NCI-H82 (cell line): ENCODE results near the gene SIMC1.
"Not testable (repeated sequence)": the region's sequence is repeated elsewhere in the genome, so short reads cannot be mapped to it uniquely, and the experiment has no call there.

Source experiments
- DNase-seq: peaks from one replicate; lab custom pipeline; 2025; lab: John Stamatoyannopoulos, UW

The SIMC1 gene

DNA sequence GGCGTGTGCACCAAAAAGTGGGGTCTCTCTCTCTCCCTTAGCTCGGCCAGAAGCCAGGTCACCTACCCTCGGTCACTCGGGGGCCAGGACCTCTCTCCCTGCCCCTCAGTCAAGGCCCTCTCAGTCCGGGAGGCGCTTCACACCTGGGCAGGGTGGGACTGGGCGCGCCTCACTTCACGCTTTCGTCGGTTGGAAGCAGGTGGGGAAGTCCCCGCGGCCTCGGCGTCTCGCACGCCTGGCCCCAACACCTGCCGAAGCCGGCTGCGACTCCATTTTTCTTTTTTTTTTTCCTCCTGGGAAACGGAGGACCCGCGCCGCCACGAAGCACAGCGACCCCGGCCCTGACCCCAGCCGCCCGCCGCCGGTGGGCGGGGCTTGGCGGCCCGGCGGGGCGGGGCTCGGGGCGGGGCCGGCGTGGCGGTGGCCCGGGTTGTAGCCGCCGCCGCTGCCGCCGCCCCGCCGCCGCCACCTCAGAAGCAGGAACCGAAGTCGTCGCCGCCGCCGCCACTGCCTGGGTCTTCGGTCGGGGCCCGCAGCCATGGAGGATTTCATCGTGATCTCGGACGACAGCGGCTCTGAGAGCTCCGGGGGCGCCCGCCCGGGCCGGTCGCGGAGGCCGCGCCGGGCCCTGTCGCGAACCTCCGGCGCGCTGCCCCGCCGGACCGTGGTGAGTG lies at the start of gene SIMC1:
SIMC1 (plus strand) TSS at position 454 of the 674 bp plus-strand sequence; CDS start at position 539, 85 bp downstream.
- DNase-seq = not testable (repeated sequence)

DNA sequence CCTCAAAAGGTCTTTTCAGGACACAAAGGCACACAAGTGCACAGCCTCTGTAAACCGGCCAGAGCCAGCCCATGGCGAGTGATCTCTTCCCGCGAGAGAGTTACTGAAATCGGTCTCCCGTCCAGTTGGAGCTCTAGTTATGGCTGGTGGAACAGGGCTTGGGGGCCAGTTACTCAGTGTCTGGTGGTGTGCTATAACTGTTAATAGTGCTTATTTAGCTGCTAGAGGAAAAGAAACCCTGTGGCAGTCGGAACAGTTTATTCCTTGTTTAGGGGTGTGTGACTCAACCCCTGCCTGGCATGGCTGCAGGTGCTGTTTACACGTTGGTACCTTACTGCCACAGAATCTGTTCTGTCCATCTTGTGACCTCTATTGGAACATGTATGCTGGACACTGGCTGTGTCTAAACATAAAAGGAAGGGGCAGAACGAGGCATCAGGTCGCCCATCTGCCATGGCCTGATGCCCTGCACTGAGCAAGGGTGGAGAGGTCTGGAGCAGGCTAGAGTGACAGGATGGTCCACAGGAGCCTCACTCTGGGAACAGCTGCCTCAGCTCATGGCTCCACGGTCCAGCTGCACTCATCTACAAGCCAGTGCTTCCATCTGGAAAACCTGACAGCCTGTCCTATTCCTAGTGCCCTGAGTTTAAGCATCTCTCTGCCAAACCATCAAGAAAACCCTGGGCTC lies 49.6 kb upstream of the SIMC1 start:
- DNase-seq = no peak

DNA sequence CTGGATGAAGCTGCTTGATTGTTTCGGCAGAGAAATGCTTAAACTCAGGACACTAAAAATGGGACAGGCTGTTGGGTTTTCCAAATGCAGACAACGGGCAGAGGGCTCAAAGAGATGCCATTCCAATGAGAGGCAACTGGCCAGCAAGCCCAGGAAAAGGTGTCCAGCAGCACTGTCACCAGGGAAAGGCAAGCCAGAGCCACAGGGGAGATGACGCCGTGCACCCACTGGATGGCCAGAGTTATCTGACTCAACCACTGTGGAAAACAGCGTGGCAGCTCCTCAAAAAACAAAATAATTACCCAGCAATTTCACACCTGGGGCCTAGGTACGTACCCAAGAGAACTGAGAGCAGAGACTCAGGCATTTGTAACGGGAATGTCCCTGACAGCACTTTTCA lies 48.4 kb upstream of the SIMC1 start:
- DNase-seq = no peak

GRCh38 chr5:176190886-176191755 lies 47.1 kb upstream of the SIMC1 start:
- no peak for DNase-seq

- DNase-seq = no peak
Observed at GRCh38 chr5:176192094-176192721, 46.0 kb upstream of the SIMC1 start.

DNA sequence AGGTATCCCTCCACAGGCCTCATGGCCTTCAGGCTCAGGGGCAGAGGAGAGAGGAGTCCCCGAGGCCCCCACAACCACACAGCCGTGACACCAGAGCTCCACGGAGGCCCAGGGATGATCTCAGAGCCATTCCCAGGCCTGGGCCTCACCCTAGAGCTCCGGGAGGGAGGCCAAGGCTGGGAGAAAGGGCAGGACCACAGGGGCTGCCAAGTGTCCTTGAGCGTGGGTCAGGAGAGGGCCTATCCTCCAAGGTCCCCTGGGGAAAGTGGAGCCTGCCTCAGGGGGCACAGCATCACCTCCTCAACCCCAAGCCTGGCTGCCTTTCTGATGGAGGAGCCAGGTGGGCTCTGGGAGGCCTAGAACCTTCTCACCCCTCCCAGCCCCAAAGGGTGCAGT lies 45.5 kb upstream of the SIMC1 start:
- DNase-seq = not testable (repeated sequence)

- not testable (repeated sequence) for DNase-seq
Observed at GRCh38 chr5:176193636-176194035, 44.6 kb upstream of the SIMC1 start.

- not testable (repeated sequence) for DNase-seq
Observed at GRCh38 chr5:176194238-176195083, 43.8 kb upstream of the SIMC1 start.

GRCh38 chr5:176195084-176195413 lies 43.2 kb upstream of the SIMC1 start:
- not testable (repeated sequence) for DNase-seq

DNA sequence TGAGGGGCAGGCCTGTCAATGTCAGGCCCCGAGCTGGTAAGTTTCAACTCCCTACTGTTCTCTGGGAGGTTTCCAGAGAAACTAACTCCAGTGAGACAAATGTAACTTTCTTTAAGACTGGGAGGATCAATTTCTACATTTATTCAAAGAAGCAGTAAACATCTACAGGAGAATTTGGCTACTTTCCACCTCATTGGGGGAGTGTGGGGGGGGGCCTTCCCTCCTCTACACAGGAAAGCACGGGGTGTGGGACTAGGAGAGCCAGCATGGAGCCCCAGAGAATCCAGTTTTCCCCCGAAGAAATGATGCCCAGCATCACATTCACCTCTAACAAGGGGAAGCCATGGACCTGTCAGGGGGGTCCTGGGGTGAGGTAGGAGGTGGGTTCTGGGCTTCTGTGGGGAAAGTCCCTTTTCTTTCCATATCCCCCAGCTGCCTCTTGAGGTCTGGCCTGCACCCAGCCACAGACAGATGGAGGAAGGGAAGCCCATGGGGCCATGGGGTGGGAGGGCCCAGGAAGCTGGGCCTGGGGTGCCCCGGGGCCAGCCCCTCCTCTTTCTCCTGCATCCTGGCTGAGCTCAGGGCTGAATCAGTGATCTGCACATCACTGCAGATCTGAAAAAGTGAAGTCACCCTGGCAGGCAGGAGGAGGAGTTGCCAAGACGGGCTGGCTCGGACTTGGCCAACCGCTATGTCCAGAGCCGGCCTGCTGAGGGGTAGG lies 42.6 kb upstream of the SIMC1 start:
- not testable (repeated sequence) for DNase-seq

DNA sequence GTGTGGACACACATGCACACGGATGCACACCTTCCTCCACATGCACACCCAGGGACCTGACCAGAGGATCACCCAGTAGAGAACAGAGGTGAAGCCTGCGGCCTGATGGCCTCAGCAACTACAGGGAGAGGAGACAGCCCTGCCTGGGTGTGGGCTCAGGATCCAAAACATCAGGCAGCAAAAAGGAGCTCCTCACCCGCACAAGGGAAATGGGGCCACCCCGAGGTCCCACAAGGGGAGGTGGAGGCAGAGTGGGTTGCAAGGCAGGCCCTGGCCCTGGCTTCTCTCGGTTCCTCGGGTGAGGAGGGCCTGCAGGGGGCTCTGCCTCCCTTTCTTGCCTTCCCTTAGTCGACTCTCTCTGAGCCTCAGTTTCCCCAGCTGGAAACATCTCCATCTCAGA lies 41.4 kb upstream of the SIMC1 start:
- not testable (repeated sequence) for DNase-seq

DNA sequence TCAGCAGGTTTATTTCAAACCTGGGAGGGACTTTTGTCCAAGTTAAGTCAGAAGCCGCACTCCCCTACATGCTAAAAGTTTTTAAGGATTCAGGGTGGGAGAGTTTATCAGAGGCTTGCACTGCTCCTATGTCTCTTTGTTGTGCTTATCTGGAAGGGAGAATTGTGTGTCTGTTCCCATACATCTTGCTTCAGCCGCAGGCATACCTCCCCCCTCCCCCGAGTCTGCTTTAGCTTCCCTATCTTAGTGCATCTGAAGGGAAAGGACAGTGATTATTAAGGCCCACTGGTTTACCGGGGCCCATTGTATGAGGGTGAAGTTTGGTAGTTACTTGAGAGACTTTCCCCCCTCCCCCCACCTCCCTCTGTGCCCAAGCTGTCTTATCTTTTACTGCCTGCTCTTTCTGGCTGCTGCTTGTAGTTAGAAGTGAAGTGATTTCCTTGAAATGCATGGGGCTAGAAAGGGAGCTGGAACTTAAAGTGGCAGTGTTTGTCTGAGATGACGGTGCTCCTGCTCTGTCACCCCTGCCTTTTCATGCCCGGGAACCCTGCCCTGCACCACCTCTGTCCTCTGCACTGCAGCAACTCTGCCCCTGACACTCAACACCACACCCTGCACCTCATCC lies 40.9 kb upstream of the SIMC1 start:
- DNase-seq = not testable (repeated sequence)

- DNase-seq = not testable (repeated sequence)
Observed at GRCh38 chr5:176198299-176198698, 39.9 kb upstream of the SIMC1 start.

GRCh38 chr5:176198991-176199733 lies 39.1 kb upstream of the SIMC1 start:
- DNase-seq = not testable (repeated sequence)

GRCh38 chr5:176199803-176200399 lies 38.3 kb upstream of the SIMC1 start:
- not testable (repeated sequence) for DNase-seq

DNA sequence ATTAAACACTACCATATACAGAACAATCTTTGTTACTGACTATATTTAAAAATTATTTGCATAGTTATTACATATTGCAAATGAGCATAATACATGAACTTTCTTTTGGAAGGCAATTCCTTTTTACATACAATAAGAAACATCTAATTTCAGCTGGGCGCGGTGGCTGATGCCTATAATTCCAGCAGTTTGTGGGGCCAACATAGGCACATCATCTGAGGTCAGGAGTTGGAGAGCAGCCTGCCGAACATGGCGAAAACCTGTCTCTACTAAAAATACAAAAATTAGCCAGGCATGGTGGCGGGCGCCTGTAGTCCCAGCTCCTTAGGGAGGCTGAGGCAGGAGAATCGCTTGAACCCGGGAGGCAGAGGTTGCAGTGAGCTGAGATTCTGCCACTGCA lies 36.4 kb upstream of the SIMC1 start:
- no peak for DNase-seq

DNA sequence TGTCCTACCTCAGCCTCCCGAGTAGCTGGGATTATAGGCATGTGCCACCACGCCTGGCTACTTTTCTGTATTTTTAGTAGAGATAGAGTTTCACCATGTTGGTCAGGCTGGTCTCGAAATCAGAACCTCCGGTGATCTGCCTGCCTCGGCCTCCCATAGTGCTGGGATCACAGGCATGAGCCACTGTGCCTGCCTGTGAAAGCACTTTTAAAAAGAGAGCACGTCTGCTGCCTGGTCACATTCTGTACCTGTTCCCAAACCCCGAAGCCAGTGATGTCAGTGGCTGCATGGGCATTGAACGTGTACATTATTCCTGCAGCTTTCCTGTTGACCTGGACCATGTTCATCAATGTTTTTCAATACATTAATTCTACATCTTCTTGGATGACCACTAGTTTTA lies 35.1 kb upstream of the SIMC1 start:
- DNase-seq = no peak

- DNase-seq = peak; percentile 4
Observed at GRCh38 chr5:176203535-176203934, 34.7 kb upstream of the SIMC1 start.

DNA sequence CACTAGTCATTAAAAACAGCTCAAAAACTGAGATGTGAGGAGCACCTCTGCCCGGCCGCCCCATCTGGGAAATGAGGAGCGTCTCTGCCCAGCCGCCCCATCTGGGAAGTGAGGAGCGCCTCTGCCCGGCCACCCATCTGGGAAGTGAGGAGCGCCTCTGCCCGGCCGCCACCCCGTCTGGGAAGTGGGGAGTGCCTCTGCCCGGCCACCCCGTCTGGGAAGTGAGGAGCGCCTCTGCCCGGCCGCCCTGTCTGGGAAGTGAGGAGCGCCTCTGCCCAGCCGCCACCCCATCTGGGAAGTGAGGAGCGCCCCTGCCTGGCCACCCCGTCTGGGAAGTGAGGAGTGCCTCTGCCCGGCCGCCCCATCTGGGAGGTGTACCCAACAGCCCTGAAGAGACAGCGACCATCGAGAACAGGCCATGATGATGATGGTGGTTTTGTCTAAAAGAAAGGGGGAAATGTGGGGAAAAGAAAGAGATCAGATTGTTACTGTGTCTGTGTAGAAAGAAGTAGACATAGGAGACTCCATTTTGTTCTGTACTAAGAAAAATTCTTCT lies 23.7 kb upstream of the SIMC1 start:
- not testable (repeated sequence) for DNase-seq
